ENCODE data around the gene SYT14. TPM values are rescaled to one million over a fixed set of nuclear protein-coding genes. Genes with fewer than 3 reads are reported as not detected.

SYT14 gene
- total RNA-seq, 4 donors from 2014 or later, result 7.6 to 20.0 (median 15.1) TPM

DNA sequence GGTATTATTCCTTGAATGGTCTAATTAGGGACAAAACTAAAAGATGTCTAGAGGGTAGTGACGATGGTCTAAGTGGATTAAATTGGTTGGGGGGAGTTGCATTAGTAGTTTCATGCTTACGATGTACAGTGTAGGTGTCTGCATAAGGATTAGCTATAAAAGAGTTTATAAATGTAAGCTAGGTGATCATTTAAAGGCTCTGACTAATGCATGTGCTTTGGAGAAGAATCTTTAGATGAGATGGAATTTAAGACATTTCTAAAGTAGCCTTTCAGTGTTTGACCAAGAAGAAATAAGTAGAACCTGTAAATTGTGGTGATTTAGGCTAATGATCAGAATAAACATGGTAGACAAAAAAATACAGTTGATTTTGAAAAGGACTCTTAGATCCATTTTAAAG, 7.4 kb downstream of the SYT14 start:
- Histone ChIP-seq H3K9me3 (no peaks in the 10 kb centered on the region), H3K4me3 (replicated peaks in 1 of 3) (no peak overlapping the region), H3K27me3 (no peaks in the 10 kb centered on the region), H3K4me1 (no peaks in the 10 kb centered on the region), H3K27ac (no peak overlapping the region), H3K36me3 (no peaks in the 10 kb centered on the region)
- DNase-seq, result no peak
- 87 to 93% methylated on average over 2 of the region's 2 CpGs for WGBS, 2 donors
- TF ChIP-seq, protein P1, sequence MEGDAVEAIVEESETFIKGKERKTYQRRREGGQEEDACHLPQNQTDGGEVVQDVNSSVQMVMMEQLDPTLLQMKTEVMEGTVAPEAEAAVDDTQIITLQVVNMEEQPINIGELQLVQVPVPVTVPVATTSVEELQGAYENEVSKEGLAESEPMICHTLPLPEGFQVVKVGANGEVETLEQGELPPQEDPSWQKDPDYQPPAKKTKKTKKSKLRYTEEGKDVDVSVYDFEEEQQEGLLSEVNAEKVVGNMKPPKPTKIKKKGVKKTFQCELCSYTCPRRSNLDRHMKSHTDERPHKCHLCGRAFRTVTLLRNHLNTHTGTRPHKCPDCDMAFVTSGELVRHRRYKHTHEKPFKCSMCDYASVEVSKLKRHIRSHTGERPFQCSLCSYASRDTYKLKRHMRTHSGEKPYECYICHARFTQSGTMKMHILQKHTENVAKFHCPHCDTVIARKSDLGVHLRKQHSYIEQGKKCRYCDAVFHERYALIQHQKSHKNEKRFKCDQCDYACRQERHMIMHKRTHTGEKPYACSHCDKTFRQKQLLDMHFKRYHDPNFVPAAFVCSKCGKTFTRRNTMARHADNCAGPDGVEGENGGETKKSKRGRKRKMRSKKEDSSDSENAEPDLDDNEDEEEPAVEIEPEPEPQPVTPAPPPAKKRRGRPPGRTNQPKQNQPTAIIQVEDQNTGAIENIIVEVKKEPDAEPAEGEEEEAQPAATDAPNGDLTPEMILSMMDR (IDR thresholded peaks at IDR 0.05), result no peak
- no peak for TF ChIP-seq POLR2A (IDR thresholded peaks at IDR 0.05)
- intact Hi-C loops (cut with DNase I), result no loop called here

DNA sequence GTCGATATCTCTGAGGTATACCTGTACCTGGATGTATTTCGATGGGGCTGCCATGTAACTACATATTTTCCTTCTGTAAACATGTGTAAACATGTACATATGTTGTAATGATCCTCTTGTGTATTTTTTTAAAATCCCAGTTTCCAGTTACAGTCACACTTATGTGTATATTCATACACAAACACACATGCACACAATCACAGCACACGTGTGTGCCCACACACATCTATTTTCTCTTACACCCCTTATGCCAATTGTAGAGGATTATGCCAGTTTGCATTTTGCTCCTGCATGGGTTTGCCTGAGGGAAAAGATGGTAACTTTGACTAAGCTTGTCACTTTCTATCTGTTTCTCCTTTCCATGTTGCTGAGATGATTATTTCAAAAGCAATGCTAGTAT, 10.1 kb downstream of the SYT14 start:
- H3K27me3 ChIP-seq, result no peaks in the 10 kb centered on the region
- DNase-seq, result no peak
- H3K36me3 ChIP-seq, result no peaks in the 10 kb centered on the region
- TF ChIP-seq POLR2A (IDR thresholded peaks at IDR 0.05), result no peak
- TF ChIP-seq, protein P1 (IDR thresholded peaks at IDR 0.05), result no peak
- intact Hi-C loops (cut with DNase I), result no loop called here
- WGBS, 2 donors, result 91 to 93% methylated on average over 3 of the region's 3 CpGs
- no peak overlapping the region for H3K27ac ChIP-seq
- H3K4me3 ChIP-seq (replicated peaks in 1 of 3), result no peak overlapping the region
- H3K4me1 ChIP-seq, result no peaks in the 10 kb centered on the region
- H3K9me3 ChIP-seq, result no peaks in the 10 kb centered on the region

DNA sequence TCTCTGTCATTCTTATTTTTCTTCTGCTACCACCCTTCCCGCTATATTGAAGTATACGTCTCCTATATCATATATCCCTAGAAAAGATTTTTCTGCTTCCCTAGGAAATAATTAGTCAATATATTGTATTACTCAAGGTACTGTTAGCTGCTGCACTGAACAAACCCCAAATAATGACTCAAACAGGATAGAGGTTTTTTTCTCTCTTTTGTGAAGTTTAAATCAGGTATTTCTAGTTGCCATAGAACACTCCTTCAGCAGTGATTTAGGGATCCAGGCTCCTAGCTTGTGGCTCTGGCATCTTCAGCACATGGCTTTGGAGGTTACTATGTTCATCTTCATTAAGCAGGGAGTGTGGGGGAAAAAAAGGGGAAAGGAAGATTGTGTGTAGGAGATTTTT, 18.1 kb downstream of the SYT14 start:
- no peak overlapping the region for H3K27ac ChIP-seq

DNA sequence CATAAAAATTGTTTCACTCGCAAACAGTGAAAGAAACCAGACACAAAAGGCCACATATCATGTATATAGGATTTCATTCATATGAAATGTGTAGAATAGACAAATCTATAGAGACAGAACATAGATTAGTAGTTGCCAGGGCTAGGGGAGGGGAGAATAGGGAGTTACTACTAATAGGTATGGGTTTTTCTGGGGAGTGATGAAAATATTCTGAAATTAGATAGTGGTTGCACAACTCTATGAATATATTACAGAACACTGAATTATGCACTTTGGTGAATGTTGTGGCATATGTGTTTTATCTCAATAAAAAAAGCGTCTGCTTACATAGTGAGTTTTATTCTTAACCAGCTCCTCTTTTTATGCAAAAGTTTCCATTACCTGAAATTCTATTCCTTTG, 21.6 kb downstream of the SYT14 start:
- Histone ChIP-seq H3K4me1 (no peaks in the 10 kb centered on the region), H3K27me3 (no peaks in the 10 kb centered on the region), H3K27ac (no peak overlapping the region), H3K4me3 (replicated peaks in 1 of 3) (no peak overlapping the region), H3K9me3 (no peaks in the 10 kb centered on the region), H3K36me3 (no peaks in the 10 kb centered on the region)
- DNase-seq, result no peak
- 85 to 88% methylated on average over 2 of the region's 2 CpGs for WGBS, 2 donors
- TF ChIP-seq, protein P1 (IDR thresholded peaks at IDR 0.05), result no peak
- TF ChIP-seq POLR2A (IDR thresholded peaks at IDR 0.05), result no peak
- intact Hi-C loops (cut with DNase I), result no loop called here

More for the DNA sequence above, 18.1 kb downstream of the SYT14 start:
- no peak for DNase-seq
- Histone ChIP-seq H3K36me3 (no peaks in the 10 kb centered on the region), H3K9me3 (no peaks in the 10 kb centered on the region), H3K4me1 (no peaks in the 10 kb centered on the region), H3K4me3 (replicated peaks in 1 of 3) (no peak overlapping the region), H3K27me3 (no peaks in the 10 kb centered on the region)
- intact Hi-C loops (cut with DNase I), result no loop called here
- TF ChIP-seq, protein P1 (IDR thresholded peaks at IDR 0.05), result no peak
- no peak for TF ChIP-seq POLR2A (IDR thresholded peaks at IDR 0.05)
- 96 to 97% methylated on average over 2 of the region's 2 CpGs for WGBS, 2 donors

DNA sequence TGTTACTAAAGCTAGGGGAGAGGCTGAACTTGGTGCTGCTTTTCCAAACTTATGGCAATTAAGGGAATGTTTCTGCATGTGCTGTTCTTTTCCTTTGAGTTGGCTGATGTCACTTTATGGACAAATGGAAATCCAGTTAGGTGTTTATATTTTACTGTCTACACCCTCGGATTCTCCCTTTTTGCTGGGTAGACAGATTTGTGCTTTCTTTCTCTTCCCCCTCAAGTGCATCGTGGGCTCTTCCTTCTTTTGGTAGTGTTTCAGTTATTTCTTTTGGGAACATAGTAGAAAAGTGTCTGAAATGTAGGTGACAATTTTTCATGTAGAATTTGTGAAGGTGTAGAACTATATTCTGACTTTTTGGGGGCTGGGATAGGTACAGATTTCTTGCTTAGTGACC, 22.9 kb downstream of the SYT14 start:
- H3K27me3 ChIP-seq, result no peaks in the 10 kb centered on the region
- TF ChIP-seq, protein P1 (IDR thresholded peaks at IDR 0.05), result no peak
- TF ChIP-seq POLR2A (IDR thresholded peaks at IDR 0.05), result no peak
- no peak for DNase-seq
- 73 to 79% methylated on average over 2 of the region's 2 CpGs for WGBS, 2 donors
- no peak overlapping the region for H3K4me3 ChIP-seq (replicated peaks in 1 of 3)
- H3K27ac ChIP-seq, result no peak overlapping the region
- H3K4me1 ChIP-seq, result no peaks in the 10 kb centered on the region
- H3K36me3 ChIP-seq, result no peaks in the 10 kb centered on the region
- intact Hi-C loops (cut with DNase I), result no loop called here
- no peaks in the 10 kb centered on the region for H3K9me3 ChIP-seq

Measured in thyroid gland (tissue), 4 donors.